Body of pancreas (tissue), 4 donors: Measurements from ENCODE around the gene PTGES. TPM values are rescaled to one million over a fixed set of nuclear protein-coding genes. Genes with fewer than 3 reads are reported as not detected.

Source experiments
- ATAC-seq: fragments of 150-250 bp; one replicate; pipeline ENCODE4 v1.9.1; 2016
- DNase-seq, 4 donors: peaks; one replicate each; pipeline ENCODE4 v3.0.0-alpha.2; 2019
- H3K27ac ChIP-seq, 4 donors: fragments of 200-600 bp; sonication (generic); 1 replicate in 3 of 4; 2 replicates in 1 of 4; pipeline versions ENCODE4 v1.5.1 to v1.6.1; 2016 to 2019; ENCODE audit warnings: mild to moderate bottlenecking in 1 of 4, mixed read lengths in 1 of 4, moderate library complexity in 1 of 4
- H3K27me3 ChIP-seq, 2 donors: fragments of 200-600 bp; sonication (generic); one replicate each; pipeline ENCODE4 v1.6.0; 2016; ENCODE audit warnings: mild to moderate bottlenecking in 1 of 2
- H3K36me3 ChIP-seq, 2 donors: fragments of 200-600 bp; sonication (generic); replicated peaks in 1 of 2; 2 replicates each; pipeline ENCODE4 v1.5.1; 2016; ENCODE audit warnings: low read depth in 2 of 2; ENCODE audit not compliant: insufficient read depth in 1 of 2
- H3K4me1 ChIP-seq: fragments of 200-600 bp; sonication (generic); one replicate; pipeline ENCODE4 v1.6.0; 2016
- H3K4me3 ChIP-seq, 2 donors: fragments of 200-600 bp; sonication (generic); 1 replicate in 1 of 2; 2 replicates in 1 of 2; pipeline ENCODE4 v1.5.1; 2016 to 2019
- H3K9me3 ChIP-seq, 3 donors: fragments of 200-600 bp; sonication (generic); 1 replicate in 2 of 3; 2 replicates in 1 of 3; pipeline ENCODE4 v1.5.1; 2016
- CTCF ChIP-seq, 7 experiments: fragments of 450-650 bp in 4 of 7; fragments of 200-600 bp in 3 of 7; sonication (generic) in 3 of 7; IDR thresholded peaks; one replicate each; pipeline ENCODE4 v1.5.1; 2016 to 2019; ENCODE audit warnings: antibody characterized with exemption in 7 of 7
- POLR2A ChIP-seq, 3 donors: fragments of 450-650 bp; IDR thresholded peaks; one replicate each; pipeline ENCODE4 v1.6.1; 2016; ENCODE audit warnings: antibody characterized with exemption in 3 of 3, mild to moderate bottlenecking in 2 of 3
- WGBS, 2 donors: methylation state at CpG; one replicate each; pipeline ENCODE4 v1.1.5; 2017; 5-methylcytosine and 5-hydroxymethylcytosine counted together
- intact Hi-C: fragments of 100-400 bp; cut with DNase I; formaldehyde crosslinking; loops from one replicate; pipeline ENCODE4 v1.15.1; 2023
- total RNA-seq, 2 donors: library from RNA; depleted of rRNA; stranded (reverse); fragments of >200 nt; gene quantifications; one replicate each; pipeline ENCODE4 v1.1.0, GENCODE V29; 2016

Gene PTGES
- total RNA-seq, 2 donors from 2014 or later, result 0.52 to 0.66 TPM

GRCh38 chr9:129710169-129710453 lies 42.7 kb downstream of the PTGES start:
- WGBS, 2 donors, result 88 to 91% methylated on average over 3 of the region's 3 CpGs
- ATAC-seq, result no peak
- no peaks in the 10 kb centered on the region for H3K9me3 ChIP-seq
- H3K4me3 ChIP-seq, result no peak overlapping the region
- no peaks in the 10 kb centered on the region for H3K36me3 ChIP-seq
- H3K27ac ChIP-seq, result no peak overlapping the region
- DNase-seq, result no peak
- H3K27me3 ChIP-seq, result no peaks in the 10 kb centered on the region
- intact Hi-C loops, result no loop called here
- no peaks in the 10 kb centered on the region for H3K4me1 ChIP-seq
- no peak for TF ChIP-seq POLR2A (IDR thresholded peaks at IDR 0.05)
- TF ChIP-seq CTCF (IDR thresholded peaks at IDR 0.05), result no peak

GRCh38 chr9:129709438-129710168 lies 43.2 kb downstream of the PTGES start:
- TF ChIP-seq CTCF (IDR thresholded peaks at IDR 0.05), result no peak
- TF ChIP-seq POLR2A (IDR thresholded peaks at IDR 0.05), result no peak
- Histone ChIP-seq H3K4me1 (no peaks in the 10 kb centered on the region), H3K36me3 (no peaks in the 10 kb centered on the region), H3K4me3 (no peak overlapping the region), H3K27ac (no peak overlapping the region), H3K9me3 (no peaks in the 10 kb centered on the region), H3K27me3 (no peaks in the 10 kb centered on the region)
- intact Hi-C loops, result no loop called here
- ATAC-seq, result no peak
- 64 to 81% methylated on average over 10 to 17 of the region's 17 CpGs for WGBS, 2 donors
- no peak for DNase-seq

- H3K9me3 ChIP-seq, result no peaks in the 10 kb centered on the region
- H3K4me1 ChIP-seq, result no peaks in the 10 kb centered on the region
- DNase-seq, result no peak
- 82 to 87% methylated on average over 6 of the region's 6 CpGs for WGBS, 2 donors
- ATAC-seq, result no peak
- H3K4me3 ChIP-seq, result no peak overlapping the region
- TF ChIP-seq POLR2A (IDR thresholded peaks at IDR 0.05) (no peak), CTCF (IDR thresholded peaks at IDR 0.05) (no peak)
- no peaks in the 10 kb centered on the region for H3K36me3 ChIP-seq
- peaks cover 0 to under 1% of the 10 kb centered on the region in 2 donors for H3K27me3 ChIP-seq
- intact Hi-C loops, result no loop called here
- no peak overlapping the region for H3K27ac ChIP-seq
These were observed 44.0 kb downstream of the PTGES start for GRCh38 chr9:129708793-129709192.

DNA sequence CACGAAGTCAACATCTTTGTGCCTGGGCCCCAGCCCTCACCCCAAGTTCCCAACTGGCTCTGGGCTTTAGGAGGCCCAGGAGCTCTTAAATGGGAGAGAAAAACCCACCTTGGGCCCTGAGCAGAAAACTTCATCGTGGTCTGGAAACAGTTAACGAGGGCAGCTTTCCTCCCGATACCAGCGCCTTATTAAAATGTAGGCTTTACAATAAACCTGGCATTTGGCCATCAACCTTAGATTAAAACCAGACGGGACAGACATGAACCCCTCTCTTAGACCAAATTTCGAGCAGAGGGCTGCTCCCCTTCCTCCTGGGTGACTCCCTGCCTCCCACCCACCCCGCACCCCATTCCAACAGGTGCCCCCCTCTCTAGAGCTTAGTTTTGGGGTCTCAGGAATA lies 48.0 kb downstream of the PTGES start:
- DNase-seq (no peak), ATAC-seq (no peak)
- H3K9me3 ChIP-seq, result no peaks in the 10 kb centered on the region
- TF ChIP-seq POLR2A (IDR thresholded peaks at IDR 0.05) (no peak), CTCF (IDR thresholded peaks at IDR 0.05) (no peak)
- H3K27me3 ChIP-seq, result peaks cover 0 to 3% of the 10 kb centered on the region in 2 donors
- H3K27ac ChIP-seq, result no peak overlapping the region
- 45 to 47% methylated on average over 6 to 7 of the region's 8 CpGs for WGBS, 2 donors
- H3K4me1 ChIP-seq, result no peaks in the 10 kb centered on the region
- intact Hi-C loops, result no loop called here
- H3K4me3 ChIP-seq, result no peak overlapping the region
- no peaks in the 10 kb centered on the region for H3K36me3 ChIP-seq
